HEK293 (cell line): ENCODE results near the gene TNNI3.

Experiments used
- CTCF ChIA-PET: fragments of 350-600 bp; formaldehyde crosslinking; extraction: SDS; loops from one replicate; lab custom pipeline; 2021; ENCODE audit warnings: antibody characterized with exemption; lab: Yijun Ruan, JAX
- POLR2A ChIA-PET: fragments of 300-600 bp; formaldehyde crosslinking; extraction: SDS; loops from one replicate; lab custom pipeline; 2020; ENCODE audit warnings: antibody characterized with exemption, inconsistent platforms; lab: Yijun Ruan, JAX
- H3K27ac ChIP-seq: fragments of 200-500 bp; sonication (Bioruptor generic); 2 replicates; pipeline ENCODE4 v1.5.1; 2014; ENCODE audit warnings: low read depth, low read length, control low read depth, inconsistent platforms; ENCODE audit errors: extremely low read depth
- H3K36me3 ChIP-seq, 2 experiments: fragments of 200-500 bp in 1 of 2; sonication (Bioruptor generic) in 1 of 2; 1 replicate in 1 of 2; 2 replicates in 1 of 2; pipeline ENCODE4 v1.5.1; 2014 to 2017; ENCODE audit warnings: inconsistent platforms in 2 of 2, low read length in 2 of 2; ENCODE audit not compliant: control insufficient read depth in 2 of 2, insufficient read depth in 1 of 2
- H3K4me1 ChIP-seq: fragments of 200-500 bp; sonication (Bioruptor generic); 2 replicates; pipeline ENCODE4 v1.5.1; 2014; ENCODE audit warnings: mild to moderate bottlenecking, low read length, inconsistent platforms; ENCODE audit not compliant: control insufficient read depth, insufficient read depth
- H3K4me3 ChIP-seq: 2 replicates; pipeline ENCODE4 v1.5.1; 2011; ENCODE audit warnings: low read depth, mild to moderate bottlenecking, control low read depth, low read length, moderate library complexity
- H3K9me3 ChIP-seq: fragments of 200-500 bp; sonication (Bioruptor generic); 2 replicates; pipeline ENCODE4 v1.5.1; 2014; ENCODE audit warnings: low read depth, low read length, inconsistent platforms; ENCODE audit not compliant: control insufficient read depth, insufficient read depth
- ELK4 ChIP-seq: IDR thresholded peaks from 2 replicates; pipeline ENCODE4 v1.6.1; 2011; ENCODE audit warnings: mild to moderate bottlenecking, low read depth, low read length, borderline replicate concordance
- HOXA7 ChIP-seq: sonication (generic); formaldehyde crosslinking; IDR thresholded peaks from 2 replicates; pipeline ENCODE4 v1.8.1; 2022; ENCODE audit warnings: missing genetic modification reagents, borderline replicate concordance
- PBX3 ChIP-seq: sonication (generic); formaldehyde crosslinking; IDR thresholded peaks from 2 replicates; pipeline ENCODE4 v1.8.1; 2022; ENCODE audit warnings: mild to moderate bottlenecking, moderate library complexity, missing genetic modification reagents
- SETDB1 ChIP-seq: IDR thresholded peaks from one replicate; pipeline ENCODE4 v1.6.1; 2017; ENCODE audit warnings: mild to moderate bottlenecking, low read length, moderate library complexity, mixed read lengths; ENCODE audit not compliant: insufficient read length
- TSHZ1 ChIP-seq: fragments of 450-650 bp; formaldehyde crosslinking; IDR thresholded peaks from 2 replicates; pipeline ENCODE4 v1.5.1; 2016; ENCODE audit warnings: missing biosample characterization, missing genetic modification characterization, borderline replicate concordance
- ZBTB17 ChIP-seq: fragments of 450-650 bp; formaldehyde crosslinking; IDR thresholded peaks from 2 replicates; pipeline ENCODE4 v1.5.1; 2016; ENCODE audit warnings: missing biosample characterization, missing genetic modification characterization
- ZBTB44 ChIP-seq: fragments of 450-650 bp; IDR thresholded peaks from 2 replicates; pipeline ENCODE4 v1.5.1; 2018; ENCODE audit warnings: missing biosample characterization, mild to moderate bottlenecking, missing genetic modification characterization
- ZBTB49 ChIP-seq: fragments of 450-650 bp; formaldehyde crosslinking; IDR thresholded peaks from 2 replicates; pipeline ENCODE4 v1.5.1; 2016; ENCODE audit warnings: missing biosample characterization, missing genetic modification characterization, low read depth
- ZFP69B ChIP-seq: fragments of 450-650 bp; formaldehyde crosslinking; IDR thresholded peaks from 2 replicates; pipeline ENCODE4 v1.5.1; 2016; ENCODE audit warnings: missing biosample characterization, missing genetic modification characterization
- ZIC2 ChIP-seq: fragments of 450-650 bp; formaldehyde crosslinking; IDR thresholded peaks from 2 replicates; pipeline ENCODE4 v1.5.1; 2016; ENCODE audit warnings: missing biosample characterization, missing genetic modification characterization
- ZNF223 ChIP-seq: fragments of 450-650 bp; formaldehyde crosslinking; IDR thresholded peaks from 2 replicates; pipeline ENCODE4 v1.5.1; 2016; ENCODE audit warnings: missing biosample characterization, missing genetic modification characterization
- ZNF280C ChIP-seq: fragments of 450-650 bp; formaldehyde crosslinking; IDR thresholded peaks from 2 replicates; pipeline ENCODE4 v1.5.1; 2016; ENCODE audit warnings: missing biosample characterization, missing genetic modification characterization
- ZNF416 ChIP-seq: fragments of 450-650 bp; formaldehyde crosslinking; IDR thresholded peaks from 2 replicates; pipeline ENCODE4 v1.5.1; 2016; ENCODE audit warnings: missing biosample characterization, missing genetic modification characterization
- ZNF529 ChIP-seq: fragments of 450-650 bp; formaldehyde crosslinking; IDR thresholded peaks from 2 replicates; pipeline ENCODE4 v1.5.1; 2017; ENCODE audit warnings: missing genetic modification characterization, missing biosample characterization; ENCODE audit not compliant: insufficient replicate concordance
- ZNF548 ChIP-seq: fragments of 450-650 bp; formaldehyde crosslinking; IDR thresholded peaks from 2 replicates; pipeline ENCODE4 v1.5.1; 2016; ENCODE audit warnings: missing biosample characterization, missing genetic modification characterization
- ZNF621 ChIP-seq: fragments of 450-650 bp; formaldehyde crosslinking; IDR thresholded peaks from 2 replicates; pipeline ENCODE4 v1.5.1; 2017; ENCODE audit warnings: missing biosample characterization, missing genetic modification characterization
- ZNF629 ChIP-seq: fragments of 450-650 bp; formaldehyde crosslinking; IDR thresholded peaks from 2 replicates; pipeline ENCODE4 v1.5.1; 2017; ENCODE audit warnings: missing biosample characterization, missing genetic modification characterization
- ZNF654 ChIP-seq: fragments of 450-650 bp; formaldehyde crosslinking; IDR thresholded peaks from 2 replicates; pipeline ENCODE4 v1.5.1; 2016; ENCODE audit warnings: low read depth, missing biosample characterization, missing genetic modification characterization
- ZNF670 ChIP-seq: fragments of 450-650 bp; formaldehyde crosslinking; IDR thresholded peaks from 2 replicates; pipeline ENCODE4 v1.5.1; 2016; ENCODE audit warnings: missing biosample characterization, missing genetic modification characterization, low read depth
- ZNF830 ChIP-seq: fragments of 450-650 bp; IDR thresholded peaks from 2 replicates; pipeline ENCODE4 v1.5.0; 2018; ENCODE audit warnings: missing biosample characterization, missing genetic modification characterization, low read depth, mild to moderate bottlenecking, moderate library complexity
- ZSCAN18 ChIP-seq: fragments of 450-650 bp; formaldehyde crosslinking; IDR thresholded peaks from 2 replicates; pipeline ENCODE4 v1.5.1; 2016; ENCODE audit warnings: missing biosample characterization, missing genetic modification characterization
- ZSCAN30 ChIP-seq: fragments of 450-650 bp; IDR thresholded peaks from 2 replicates; pipeline ENCODE4 v1.5.1; 2018; ENCODE audit warnings: missing biosample characterization, mild to moderate bottlenecking, missing genetic modification characterization, moderate library complexity
- ZXDB ChIP-seq: fragments of 450-650 bp; formaldehyde crosslinking; IDR thresholded peaks from 2 replicates; pipeline ENCODE4 v1.5.1; 2016; ENCODE audit warnings: missing biosample characterization, missing genetic modification characterization

The TNNI3 gene

GRCh38 chr19:55146078-55146704, 11.3 kb downstream of the TNNI3 start:
- Histone ChIP-seq H3K4me1 (no peaks in the 10 kb centered on the region), H3K27ac (no peak overlapping the region), H3K36me3 (no peaks in the 10 kb centered on the region), H3K4me3 (peak overlapping the region; percentile 46), H3K9me3 (no peaks in the 10 kb centered on the region)
- CTCF ChIA-PET: interaction anchor here (0.6 to 4.6 kb wide), 16 partner anchors 10 to 487 kb away, joined by 3 to 52 read pairs (median 5); partner anchors contain the start of genes DNAAF3 and TNNI3
- POLR2A ChIA-PET: interaction anchor here (0.6 to 2.0 kb wide), 11 partner anchors 10 to 263 kb away, joined by 3 to 11 read pairs (median 4); partner anchors contain the start of genes PPP1R12C, PPP6R1 and UBE2S
- TF ChIP-seq ZBTB49 (tag by site-specific recombination): no peak
- TF ChIP-seq TSHZ1 (tag by site-specific recombination): no peak
- TF ChIP-seq ZNF654 (tag by site-specific recombination): peak; percentile 17; the same call in 1 of the 2 replicates
- no peak for TF ChIP-seq SETDB1
- TF ChIP-seq ZNF621 (tag by site-specific recombination): no peak
- no peak for TF ChIP-seq ZBTB17
- TF ChIP-seq ZSCAN18: 0 out of 2 replicates have a peak, but pooled peaks have one; percentile 27
- TF ChIP-seq ZFP69B: no peak
- TF ChIP-seq ELK4: no peak
- no peak for TF ChIP-seq ZNF223 (tag by site-specific recombination)
- TF ChIP-seq PBX3 (CRISPR knock-in tag): no peak
- TF ChIP-seq ZNF416 (tag by site-specific recombination): no peak
- no peak for TF ChIP-seq ZNF670 (tag by site-specific recombination)
- TF ChIP-seq ZBTB44 (tag by site-specific recombination): no peak
- TF ChIP-seq ZNF548 (tag by site-specific recombination): no peak
- TF ChIP-seq ZNF280C (tag by site-specific recombination): no peak
- no peak for TF ChIP-seq ZNF830 (tag by site-specific recombination)
- TF ChIP-seq ZNF629: no peak
- TF ChIP-seq ZSCAN30 (tag by site-specific recombination): 0 out of 2 replicates have a peak, but pooled peaks have one; percentile 43
- TF ChIP-seq ZNF529 (tag by site-specific recombination): no peak
- TF ChIP-seq HOXA7 (CRISPR knock-in tag): no peak
- peak; percentile 20; the same call in 1 of the 2 replicates for TF ChIP-seq ZXDB (tag by site-specific recombination)
- TF ChIP-seq ZIC2: no peak
